ENCODE results near the gene UNK. TPM values are rescaled to one million over a fixed set of nuclear protein-coding genes. Genes with fewer than 3 reads are reported as not detected.

Gene UNK
- total RNA-seq, 4 donors from 2014 or later = 26.5 to 42.5 (median 31.9) TPM

- peak in 1 of 2 donors; percentile 68 for TF ChIP-seq POLR2A (IDR thresholded peaks at IDR 0.05)
- TF ChIP-seq, protein P1, sequence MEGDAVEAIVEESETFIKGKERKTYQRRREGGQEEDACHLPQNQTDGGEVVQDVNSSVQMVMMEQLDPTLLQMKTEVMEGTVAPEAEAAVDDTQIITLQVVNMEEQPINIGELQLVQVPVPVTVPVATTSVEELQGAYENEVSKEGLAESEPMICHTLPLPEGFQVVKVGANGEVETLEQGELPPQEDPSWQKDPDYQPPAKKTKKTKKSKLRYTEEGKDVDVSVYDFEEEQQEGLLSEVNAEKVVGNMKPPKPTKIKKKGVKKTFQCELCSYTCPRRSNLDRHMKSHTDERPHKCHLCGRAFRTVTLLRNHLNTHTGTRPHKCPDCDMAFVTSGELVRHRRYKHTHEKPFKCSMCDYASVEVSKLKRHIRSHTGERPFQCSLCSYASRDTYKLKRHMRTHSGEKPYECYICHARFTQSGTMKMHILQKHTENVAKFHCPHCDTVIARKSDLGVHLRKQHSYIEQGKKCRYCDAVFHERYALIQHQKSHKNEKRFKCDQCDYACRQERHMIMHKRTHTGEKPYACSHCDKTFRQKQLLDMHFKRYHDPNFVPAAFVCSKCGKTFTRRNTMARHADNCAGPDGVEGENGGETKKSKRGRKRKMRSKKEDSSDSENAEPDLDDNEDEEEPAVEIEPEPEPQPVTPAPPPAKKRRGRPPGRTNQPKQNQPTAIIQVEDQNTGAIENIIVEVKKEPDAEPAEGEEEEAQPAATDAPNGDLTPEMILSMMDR (IDR thresholded peaks at IDR 0.05) = no peak
- intact Hi-C loops (cut with DNase I; ENCODE audit: low total_unique reads) = no loop called here
- peak overlapping the region; percentile 34 for H3K4me3 ChIP-seq (ENCODE audit: low read depth, poor library complexity, severe bottlenecking)
- 3% methylated on average over 21 to 34 of the region's 43 CpGs for WGBS, 2 donors
- DNase-seq (ENCODE audit: low spot score in 2 of 2) = peak; percentile 89 to 99
Measured at GRCh38 chr17:75785016-75785890, 647 bp downstream of the UNK start.

DNA sequence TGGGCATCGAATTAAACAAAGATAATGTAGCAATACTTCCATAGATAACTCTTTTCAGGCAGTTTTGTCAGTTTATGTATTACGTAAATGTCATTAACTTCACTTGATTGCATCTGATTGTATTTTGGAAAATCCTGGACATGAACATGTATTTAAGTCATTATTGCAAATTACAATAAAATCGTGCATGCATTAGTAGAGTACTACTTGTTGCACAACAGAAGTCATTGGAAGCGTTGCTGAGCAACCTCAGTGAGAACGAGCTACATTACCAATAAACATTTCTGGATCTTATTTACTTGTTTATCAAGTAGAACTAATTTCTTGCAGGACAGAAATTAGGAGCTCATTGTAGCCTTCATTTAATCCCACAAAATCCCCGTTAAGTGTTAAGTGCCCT, 6.6 kb downstream of the UNK start:
- DNase-seq (ENCODE audit: low spot score in 2 of 2) = no peak
- TF ChIP-seq, protein P1 (IDR thresholded peaks at IDR 0.05) = no peak
- 65 to 77% methylated on average over 6 of the region's 6 CpGs for WGBS, 2 donors
- no peak overlapping the region for H3K4me3 ChIP-seq (ENCODE audit: low read depth, poor library complexity, severe bottlenecking)
- intact Hi-C loops (cut with DNase I; ENCODE audit: low total_unique reads) = no loop called here

GRCh38 chr17:75793460-75793859, 8.9 kb downstream of the UNK start:
- TF ChIP-seq, protein P1 (IDR thresholded peaks at IDR 0.05) = no peak
- DNase-seq (ENCODE audit: low spot score in 2 of 2) = no peak
- 78 to 83% methylated on average over 1 of the region's 1 CpG for WGBS, 2 donors
- intact Hi-C loops (cut with DNase I; ENCODE audit: low total_unique reads) = no loop called here
- no peak overlapping the region for H3K4me3 ChIP-seq (ENCODE audit: low read depth, poor library complexity, severe bottlenecking)

DNA sequence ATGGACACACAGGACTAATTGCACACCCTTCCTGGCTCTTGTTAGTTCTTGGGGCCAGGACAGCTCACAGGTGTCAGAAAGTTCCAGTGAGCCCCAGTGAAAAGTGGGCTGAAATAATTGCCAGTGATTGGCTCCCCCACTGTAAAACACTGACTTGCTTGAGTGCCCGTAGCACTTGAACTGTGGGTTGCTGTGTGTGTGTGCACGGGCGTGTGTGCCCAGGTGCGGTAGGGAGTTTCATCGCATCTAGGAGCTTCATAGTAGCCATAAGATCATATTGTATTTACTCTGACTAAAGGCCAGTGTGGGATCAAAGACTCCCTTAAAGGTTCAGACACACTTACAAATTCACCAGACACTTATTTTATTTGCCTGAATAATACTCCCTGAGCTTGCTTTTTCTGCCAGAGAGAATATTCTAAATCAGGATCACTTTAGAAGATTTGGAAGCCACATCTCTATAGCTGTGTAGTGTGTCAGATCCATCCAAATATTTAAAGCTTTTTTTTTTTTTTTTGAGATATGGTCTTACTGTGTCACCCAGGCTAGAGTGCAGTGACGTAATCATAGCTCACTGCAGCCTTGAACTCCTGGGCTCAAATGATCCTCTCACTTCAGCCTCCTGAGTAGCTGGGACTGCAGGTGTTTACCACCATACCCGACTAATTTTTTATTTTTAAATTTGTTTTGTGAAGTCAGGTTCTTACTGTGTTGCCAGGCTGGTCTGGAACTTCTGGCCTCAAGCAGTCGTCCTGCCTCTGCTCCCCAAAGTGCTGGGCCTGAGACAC, 11.4 kb downstream of the UNK start:
- WGBS, 2 donors = 92 to 97% methylated on average over 8 of the region's 8 CpGs

DNA sequence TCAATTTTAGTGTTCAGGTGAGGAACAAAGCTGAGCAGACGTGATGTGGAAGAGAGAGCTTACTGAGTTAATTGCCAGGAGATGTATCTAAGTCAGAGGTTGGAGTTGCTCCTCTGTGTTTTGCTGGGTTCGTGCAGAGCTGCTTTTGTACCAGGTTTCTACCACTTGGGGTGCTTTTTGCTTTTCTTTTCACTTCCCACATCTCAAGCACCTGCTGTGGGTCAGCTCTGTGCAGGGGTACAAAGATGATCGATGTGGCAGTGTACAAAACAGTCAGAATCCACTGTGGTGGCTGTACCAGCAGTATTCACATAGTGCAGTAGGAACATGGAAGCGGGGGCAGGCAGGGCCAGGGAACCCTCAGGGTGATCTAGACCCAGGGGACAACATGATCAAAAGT, 14.8 kb downstream of the UNK start:
- DNase-seq (ENCODE audit: low spot score in 2 of 2) = peak in 1 of 2 donors; percentile 58
- H3K4me3 ChIP-seq (ENCODE audit: low read depth, poor library complexity, severe bottlenecking) = no peak overlapping the region
- intact Hi-C loops (cut with DNase I; ENCODE audit: low total_unique reads) = no loop called here
- WGBS, 2 donors = 85 to 93% methylated on average over 4 of the region's 4 CpGs
- TF ChIP-seq, protein P1 (IDR thresholded peaks at IDR 0.05) = no peak
- TF ChIP-seq POLR2A (IDR thresholded peaks at IDR 0.05) = no peak

More for the DNA sequence above, 11.4 kb downstream of the UNK start:
- peak in 1 of 2 donors; percentile 39 for DNase-seq (ENCODE audit: low spot score in 2 of 2)
- no peak for TF ChIP-seq POLR2A (IDR thresholded peaks at IDR 0.05)
- TF ChIP-seq, protein P1 (IDR thresholded peaks at IDR 0.05) = no peak
- intact Hi-C loops (cut with DNase I; ENCODE audit: low total_unique reads) = no loop called here
- no peak overlapping the region for H3K4me3 ChIP-seq (ENCODE audit: low read depth, poor library complexity, severe bottlenecking)
